Measurements from ENCODE around the gene IL10RA. TPM values are rescaled to one million over a fixed set of nuclear protein-coding genes. Genes with fewer than 3 reads are reported as not detected.

IL10RA gene
- total and polyA plus RNA-seq, 2 of the 4 experiments (the other 2 are of a cell fraction), result 0.12 TPM; not detected in 1

GRCh38 chr11:118021146-118021545, 35.0 kb downstream of the IL10RA start:
- Histone ChIP-seq H4K20me1 (ENCODE audit: insufficient read depth, low read length) (no peaks in the 10 kb centered on the region), H2BK120ac (ENCODE audit: low read depth, low read length) (no peak overlapping the region), H4K8ac (ENCODE audit: low read depth in 2 of 2, low read length in 2 of 2) (no peak overlapping the region), H3K79me1 (ENCODE audit: low read depth in 1 of 2, low read length in 2 of 2) (no peaks in the 10 kb centered on the region), H3K27ac (ENCODE audit: insufficient read depth, low read length) (no peak overlapping the region), H3K4me3 (ENCODE audit: insufficient read depth, low read depth, low read length) (no peak overlapping the region), H3K4me2 (ENCODE audit: low read depth, low read length) (no peak overlapping the region), H2BK5ac (ENCODE audit: low read depth, low read length, poor library complexity, severe bottlenecking) (no peak overlapping the region), H4K91ac (ENCODE audit: insufficient read depth, low read depth, low read length) (no peak overlapping the region), H3K27me3 (ENCODE audit: control insufficient read depth, insufficient read depth, low read length) (no peaks in the 10 kb centered on the region), H3K9ac (ENCODE audit: low read depth, low read length) (no peak overlapping the region), H2AK9ac (replicated peaks; ENCODE audit: low read depth, low read length, poor library complexity) (no peak overlapping the region), H2BK20ac (ENCODE audit: low read depth, low read length) (no peak overlapping the region), H3K56ac (ENCODE audit: extremely low read depth, insufficient read depth, low read length) (no peak overlapping the region), H4K5ac (ENCODE audit: low read depth, low read length) (no peak overlapping the region), H2BK15ac (ENCODE audit: low read depth, low read length) (no peak overlapping the region), H3K9me1 (ENCODE audit: insufficient read depth, low read length) (no peaks in the 10 kb centered on the region), H3K18ac (ENCODE audit: low read depth, low read length) (no peak overlapping the region), H2AK5ac (ENCODE audit: low read depth, low read length) (no peak overlapping the region), H3K23ac (ENCODE audit: low read depth, low read length) (no peak overlapping the region), H3K9me3 (ENCODE audit: control insufficient read depth, insufficient read depth, low read length) (no peaks in the 10 kb centered on the region), H3K14ac (replicated peaks; ENCODE audit: low read depth, low read length) (no peak overlapping the region), H3K36me3 (ENCODE audit: control insufficient read depth, insufficient read depth, low read length) (no peaks in the 10 kb centered on the region), H3K4me1 (ENCODE audit: control insufficient read depth, insufficient read depth, low read length) (no peaks in the 10 kb centered on the region), H2AFZ (replicated peaks; ENCODE audit: low read length, poor library complexity) (no peak overlapping the region), H3K4ac (ENCODE audit: low read depth, low read length) (no peak overlapping the region)
- CTCF ChIA-PET, result interaction anchor here (1.4 kb wide), 1 partner anchor 213 kb away, joined by 3 read pairs; no protein-coding TSS in a partner anchor
- no TSS peak for BruUV-seq (replicated peaks)
- DNase-seq (no peak), ATAC-seq (ENCODE audit: low read depth) (no peak)
- POLR2A ChIA-PET (ENCODE audit: unreplicated experiment), result no interaction called here
- in situ Hi-C loops (cut with MboI; ENCODE audit: low sequenced_read_pairs) (no loop called here), intact Hi-C loops (cut with micrococcal nuclease) (no loop called here), dilution Hi-C loops (cut with HindIII; ENCODE audit: low sequenced_read_pairs, unreplicated experiment) (no loop called here)
- WGBS, 2 experiments (ENCODE audit: extremely low coverage in 2 of 2, insufficient read length in 1 of 2), result no CpG with 5 or more reads among the region's 1 CpG
- TF ChIP-seq MAFK (IDR thresholded peaks at IDR 0.05; ENCODE audit: low read depth, low read length) (no peak), SMC3 (IDR thresholded peaks at IDR 0.05; ENCODE audit: low read depth, low read length) (no peak), RFX5 (IDR thresholded peaks at IDR 0.05; ENCODE audit: low read depth, low read length) (no peak), BHLHE40 (IDR thresholded peaks at IDR 0.05; ENCODE audit: low read depth, low read length) (no peak), CHD1 (IDR thresholded peaks at IDR 0.05; ENCODE audit: low read depth, low read length) (no peak), NFE2L2 (IDR thresholded peaks at IDR 0.05; ENCODE audit: low read depth, low read length) (no peak), FOS (IDR thresholded peaks at IDR 0.05; ENCODE audit: low read depth, low read length) (no peak), MXI1 (IDR thresholded peaks at IDR 0.05; ENCODE audit: borderline replicate concordance, low read depth, low read length) (no peak), POLR2A (IDR thresholded peaks at IDR 0.05; ENCODE audit: low read depth, low read length) (no peak), USF2 (IDR thresholded peaks at IDR 0.05; ENCODE audit: low read depth, low read length) (no peak), RCOR1 (IDR thresholded peaks at IDR 0.05; ENCODE audit: insufficient replicate concordance, low read length) (no peak), ELK1 (IDR thresholded peaks at IDR 0.05; ENCODE audit: borderline replicate concordance, low read depth, low read length) (no peak), CTCF (conservative IDR thresholded peaks at IDR 0.05; ENCODE audit: low read depth, low read length) (no peak), RAD21 (IDR thresholded peaks at IDR 0.05; ENCODE audit: low read length) (no peak), CEBPB (IDR thresholded peaks at IDR 0.05; ENCODE audit: low read depth, low read length) (no peak), MAZ (IDR thresholded peaks at IDR 0.05; ENCODE audit: borderline replicate concordance, low read depth, low read length) (no peak)
